Loucy (cell line): ENCODE measurements around the gene RALGPS1.

Experiments used
- H2AFZ ChIP-seq: fragments of 200-600 bp; sonication (generic); 2 replicates; pipeline ENCODE4 v1.6.0; 2016; ENCODE audit warnings: antibody characterized with exemption, mild to moderate bottlenecking, low read length, moderate library complexity
- H3F3A ChIP-seq: fragments of 200-600 bp; 2 replicates; pipeline ENCODE4 v1.6.0; 2016; ENCODE audit warnings: antibody characterized with exemption, low read depth, mild to moderate bottlenecking
- H3K27me3 ChIP-seq: fragments of 200-600 bp; sonication (generic); 2 replicates; pipeline ENCODE4 v1.6.1; 2014; ENCODE audit warnings: low read length, mild to moderate bottlenecking; ENCODE audit not compliant: insufficient read depth, poor library complexity, severe bottlenecking
- H3K36me3 ChIP-seq: fragments of 200-600 bp; sonication (generic); 2 replicates; pipeline ENCODE4 v1.6.1; 2016; ENCODE audit warnings: low read length; ENCODE audit not compliant: insufficient read depth
- H3K4me1 ChIP-seq: fragments of 200-600 bp; sonication (generic); 2 replicates; pipeline ENCODE4 v1.5.1; 2014; ENCODE audit warnings: low read length, mild to moderate bottlenecking; ENCODE audit not compliant: insufficient read depth, poor library complexity, severe bottlenecking
- H3K4me2 ChIP-seq: fragments of 200-600 bp; sonication (generic); 2 replicates; pipeline ENCODE4 v1.6.0; 2014; ENCODE audit warnings: antibody characterized with exemption, low read length, low read depth, mild to moderate bottlenecking; ENCODE audit not compliant: poor library complexity, severe bottlenecking
- H3K4me3 ChIP-seq: fragments of 200-600 bp; sonication (generic); 2 replicates; pipeline ENCODE4 v1.5.1; 2014; ENCODE audit warnings: low read length, mild to moderate bottlenecking, mixed read lengths; ENCODE audit not compliant: poor library complexity, severe bottlenecking
- H3K79me2 ChIP-seq: fragments of 200-600 bp; sonication (generic); 2 replicates; pipeline ENCODE4 v1.6.1; 2014; ENCODE audit warnings: low read length; ENCODE audit not compliant: insufficient read depth
- H3K9ac ChIP-seq: fragments of 200-600 bp; sonication (generic); 2 replicates; pipeline ENCODE4 v1.6.0; 2014; ENCODE audit warnings: mild to moderate bottlenecking, low read depth, low read length, moderate library complexity; ENCODE audit not compliant: poor library complexity, severe bottlenecking
- H3K9me2 ChIP-seq: fragments of 200-600 bp; sonication (generic); replicated peaks from 2 replicates; pipeline ENCODE4 v1.6.1; 2016; ENCODE audit warnings: low read depth, low read length, mixed read lengths
- H3K9me3 ChIP-seq: fragments of 200-600 bp; sonication (generic); 2 replicates; pipeline ENCODE4 v1.6.1; 2014; ENCODE audit warnings: mild to moderate bottlenecking, antibody characterized with exemption, low read length, low read depth; ENCODE audit not compliant: insufficient read depth
- H4K20me1 ChIP-seq: fragments of 200-600 bp; sonication (generic); 2 replicates; pipeline ENCODE4 v1.6.0; 2014; ENCODE audit warnings: antibody characterized with exemption, low read length, mild to moderate bottlenecking; ENCODE audit not compliant: insufficient read depth, poor library complexity, severe bottlenecking
- EZH2phosphoT487 ChIP-seq: fragments of 200-600 bp; IDR thresholded peaks from 2 replicates; pipeline ENCODE4 v1.6.1; 2018; ENCODE audit warnings: antibody characterized with exemption, mild to moderate bottlenecking, moderate library complexity, borderline replicate concordance
- TF ChIP-seq, protein P1 (sequence below): fragments of 200-600 bp; sonication (generic); conservative IDR thresholded peaks from 2 replicates; pipeline ENCODE4 v1.5.1; 2014; ENCODE audit warnings: mild to moderate bottlenecking, antibody characterized with exemption, low read length

The RALGPS1 gene

GRCh38 chr9:127205952-127206351, 291.4 kb downstream of the RALGPS1 start:
- TF ChIP-seq, protein P1, sequence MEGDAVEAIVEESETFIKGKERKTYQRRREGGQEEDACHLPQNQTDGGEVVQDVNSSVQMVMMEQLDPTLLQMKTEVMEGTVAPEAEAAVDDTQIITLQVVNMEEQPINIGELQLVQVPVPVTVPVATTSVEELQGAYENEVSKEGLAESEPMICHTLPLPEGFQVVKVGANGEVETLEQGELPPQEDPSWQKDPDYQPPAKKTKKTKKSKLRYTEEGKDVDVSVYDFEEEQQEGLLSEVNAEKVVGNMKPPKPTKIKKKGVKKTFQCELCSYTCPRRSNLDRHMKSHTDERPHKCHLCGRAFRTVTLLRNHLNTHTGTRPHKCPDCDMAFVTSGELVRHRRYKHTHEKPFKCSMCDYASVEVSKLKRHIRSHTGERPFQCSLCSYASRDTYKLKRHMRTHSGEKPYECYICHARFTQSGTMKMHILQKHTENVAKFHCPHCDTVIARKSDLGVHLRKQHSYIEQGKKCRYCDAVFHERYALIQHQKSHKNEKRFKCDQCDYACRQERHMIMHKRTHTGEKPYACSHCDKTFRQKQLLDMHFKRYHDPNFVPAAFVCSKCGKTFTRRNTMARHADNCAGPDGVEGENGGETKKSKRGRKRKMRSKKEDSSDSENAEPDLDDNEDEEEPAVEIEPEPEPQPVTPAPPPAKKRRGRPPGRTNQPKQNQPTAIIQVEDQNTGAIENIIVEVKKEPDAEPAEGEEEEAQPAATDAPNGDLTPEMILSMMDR = no peak
- TF ChIP-seq EZH2phosphoT487 = no peak
- no peaks in the 10 kb centered on the region for H3K9me2 ChIP-seq
- no peaks in the 10 kb centered on the region for H3K4me1 ChIP-seq

GRCh38 chr9:127206666-127207065, 292.1 kb downstream of the RALGPS1 start:
- Histone ChIP-seq H3K4me3 (no peak overlapping the region), H3K9me2 (no peaks in the 10 kb centered on the region), H3K27me3 (no peaks in the 10 kb centered on the region), H3K79me2 (no peaks in the 10 kb centered on the region), H2AFZ (no peak overlapping the region), H3K9me3 (no peaks in the 10 kb centered on the region), H3K9ac (no peak overlapping the region), H3F3A (no peaks in the 10 kb centered on the region), H3K36me3 (no peaks in the 10 kb centered on the region), H3K4me1 (no peaks in the 10 kb centered on the region), H4K20me1 (no peaks in the 10 kb centered on the region), H3K4me2 (no peak overlapping the region)
- TF ChIP-seq EZH2phosphoT487 = no peak
- TF ChIP-seq, protein P1 = no peak

More at GRCh38 chr9:127205952-127206351, 291.4 kb downstream of the RALGPS1 start:
- H3K36me3 ChIP-seq = no peaks in the 10 kb centered on the region
- no peak overlapping the region for H3K4me3 ChIP-seq
- no peak overlapping the region for H3K9ac ChIP-seq
- H3K4me2 ChIP-seq = no peak overlapping the region
- no peaks in the 10 kb centered on the region for H3F3A ChIP-seq
- no peaks in the 10 kb centered on the region for H3K9me3 ChIP-seq
- H3K27me3 ChIP-seq = no peaks in the 10 kb centered on the region
- no peak overlapping the region for H2AFZ ChIP-seq
- no peaks in the 10 kb centered on the region for H4K20me1 ChIP-seq
- H3K79me2 ChIP-seq = no peaks in the 10 kb centered on the region

GRCh38 chr9:127207734-127208410, 293.3 kb downstream of the RALGPS1 start:
- no peak overlapping the region for H3K4me2 ChIP-seq
- no peaks in the 10 kb centered on the region for H3K27me3 ChIP-seq
- TF ChIP-seq EZH2phosphoT487 = no peak
- TF ChIP-seq, protein P1 = no peak
- no peaks in the 10 kb centered on the region for H3K9me2 ChIP-seq
- H2AFZ ChIP-seq = no peak overlapping the region
- no peak overlapping the region for H3K9ac ChIP-seq
- H3K4me1 ChIP-seq = no peaks in the 10 kb centered on the region
- no peaks in the 10 kb centered on the region for H3K79me2 ChIP-seq
- no peaks in the 10 kb centered on the region for H3F3A ChIP-seq
- no peaks in the 10 kb centered on the region for H3K36me3 ChIP-seq
- H4K20me1 ChIP-seq = no peaks in the 10 kb centered on the region
- no peaks in the 10 kb centered on the region for H3K9me3 ChIP-seq
- H3K4me3 ChIP-seq = no peak overlapping the region
